Keratinocyte (primary cell): ENCODE results near the gene ICA1L. TPM values are rescaled to one million over a fixed set of nuclear protein-coding genes. Genes with fewer than 3 reads are reported as not detected.

ENCODE experiments used
- DNase-seq: peaks from one replicate; pipeline ENCODE4 v3.0.0-alpha.2; 2011; ENCODE audit warnings: low read depth, missing footprints, low spot score
- FAIRE-seq: peaks from 2 replicates; lab custom pipeline; 2011; peaks lifted over from hg19 to GRCh38; lab: Jason Lieb, UNC
- H2AFZ ChIP-seq: 2 replicates; pipeline ENCODE4 v1.6.0; 2012; ENCODE audit warnings: low read length, control low read depth, inconsistent platforms; ENCODE audit not compliant: control insufficient read depth
- H3K27ac ChIP-seq: 2 replicates; pipeline ENCODE4 v1.5.1; 2011; ENCODE audit warnings: low read length; ENCODE audit not compliant: control insufficient read depth, insufficient read depth
- H3K27me3 ChIP-seq: 3 replicates; pipeline ENCODE4 v1.6.0; 2011; ENCODE audit warnings: low read length; ENCODE audit not compliant: control insufficient read depth, insufficient read depth; ENCODE audit errors: extremely low read depth
- H3K36me3 ChIP-seq, 2 experiments: 2 replicates in 1 of 2; 3 replicates in 1 of 2; pipeline ENCODE4 v1.5.1; 2011; ENCODE audit warnings: low read length in 2 of 2, mild to moderate bottlenecking in 1 of 2; ENCODE audit not compliant: control insufficient read depth in 2 of 2, insufficient read depth in 2 of 2; ENCODE audit errors: extremely low read depth in 1 of 2
- H3K4me1 ChIP-seq: 3 replicates; pipeline ENCODE4 v1.5.1; 2011; ENCODE audit warnings: low read length; ENCODE audit not compliant: control insufficient read depth, insufficient read depth; ENCODE audit errors: extremely low read depth
- H3K4me2 ChIP-seq: 3 replicates; pipeline ENCODE4 v1.6.0; 2011; ENCODE audit warnings: low read depth, low read length; ENCODE audit not compliant: control insufficient read depth, insufficient read depth; ENCODE audit errors: extremely low read depth
- H3K4me3 ChIP-seq, 3 experiments: fragments of 200-600 bp in 1 of 3; sonication (generic) in 1 of 3; 2 replicates in 2 of 3; 3 replicates in 1 of 3; pipeline ENCODE4 v1.5.1; 2011 to 2016; ENCODE audit warnings: low read length in 3 of 3, mild to moderate bottlenecking in 3 of 3, control low read depth in 2 of 3, inconsistent platforms in 1 of 3, low read depth in 1 of 3, mixed read lengths in 1 of 3, mixed run types in 1 of 3, moderate library complexity in 1 of 3; ENCODE audit not compliant: control insufficient read depth in 2 of 3, insufficient read depth in 2 of 3; ENCODE audit errors: extremely low read depth in 1 of 3
- H3K79me2 ChIP-seq: 2 replicates; pipeline ENCODE4 v1.6.0; 2012; ENCODE audit warnings: low read length; ENCODE audit not compliant: control insufficient read depth, insufficient read depth
- H3K9ac ChIP-seq: 3 replicates; pipeline ENCODE4 v1.6.0; 2011; ENCODE audit warnings: low read length; ENCODE audit not compliant: control insufficient read depth, insufficient read depth; ENCODE audit errors: extremely low read depth
- H3K9me1 ChIP-seq: 3 replicates; pipeline ENCODE4 v1.6.0; 2011; ENCODE audit warnings: low read length; ENCODE audit not compliant: control insufficient read depth, insufficient read depth; ENCODE audit errors: extremely low read depth
- H3K9me3 ChIP-seq: 2 replicates; pipeline ENCODE4 v1.5.1; 2012; ENCODE audit warnings: low read depth, low read length; ENCODE audit not compliant: control insufficient read depth
- H4K20me1 ChIP-seq: 3 replicates; pipeline ENCODE4 v1.6.0; 2011; ENCODE audit warnings: low read length; ENCODE audit not compliant: control insufficient read depth, insufficient read depth; ENCODE audit errors: extremely low read depth
- EZH2 ChIP-seq: IDR thresholded peaks from one replicate; pipeline ENCODE4 v1.6.1; 2012; ENCODE audit warnings: inconsistent platforms, mild to moderate bottlenecking, low read length, moderate library complexity
- dilution Hi-C: fragments of 300-500 bp; cut with MboI; formaldehyde crosslinking; loops from one replicate; pipeline ENCODE4 v1.7.0; 2020; ENCODE audit warnings: low sequenced_read_pairs; ENCODE audit not compliant: extremely low pct_ligation_motif_present
- polyA plus RNA-seq, 5 experiments: library from polyadenylated mRNA; depleted of rRNA in 3 of 5; stranded (reverse) in 3 of 5; stranded (forward) in 1 of 5; unstranded in 1 of 5; fragments of >200 nt; gene quantifications; 1 replicate in 1 of 5; 2 replicates in 3 of 5; 3 replicates in 1 of 5; pipeline versions ENCODE4 v1.2.1 to v1.2.3, GENCODE V29; 2011 to 2012; ENCODE audit warnings: missing spikeins in 2 of 5, low read depth in 1 of 5, low replicate concordance in 1 of 5
- TF ChIP-seq, protein P1 (sequence below), 3 experiments: IDR thresholded peaks in 1 of 3; conservative IDR thresholded peaks in 1 of 3; optimal IDR thresholded peaks in 1 of 3; 2 replicates in 2 of 3; 3 replicates in 1 of 3; pipeline versions ENCODE3 to v1.5.1; 2011; ENCODE audit warnings: low read length in 3 of 3, mild to moderate bottlenecking in 3 of 3, moderate library complexity in 2 of 3, control low read depth in 1 of 3, inconsistent platforms in 1 of 3; ENCODE audit not compliant: insufficient read depth in 2 of 3; ENCODE audit errors: extremely low read depth in 1 of 3

Gene ICA1L
- polyA plus RNA-seq, 1 donor (not counting 4 experiments of a cell fraction or from before 2014, with no cell fraction given), result 2.2 TPM

DNA sequence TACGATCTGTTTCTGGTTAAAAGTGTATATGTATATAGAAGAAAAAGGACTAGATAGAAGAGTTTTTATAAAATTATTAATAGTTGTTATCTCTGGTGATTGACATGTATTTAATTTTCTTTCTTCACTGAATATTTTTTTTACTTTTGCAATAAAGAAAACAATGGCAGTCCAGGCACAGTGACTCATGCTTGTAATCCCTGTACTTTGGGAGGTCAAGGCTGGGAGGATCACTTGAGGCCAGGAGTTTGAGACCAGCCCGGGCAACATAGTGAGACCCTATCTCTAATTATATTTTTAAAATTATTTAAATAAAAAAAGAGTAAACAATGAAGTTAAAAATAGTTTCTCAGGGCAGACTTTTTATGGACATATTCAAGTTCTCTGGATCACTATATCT, 122.1 kb downstream of the ICA1L start:
- Histone ChIP-seq H3K27me3 (no peaks in the 10 kb centered on the region), H3K4me3 (no peak overlapping the region), H4K20me1 (no peaks in the 10 kb centered on the region), H3K27ac (no peak overlapping the region), H3K9me3 (no peaks in the 10 kb centered on the region), H3K4me2 (no peak overlapping the region), H3K9ac (no peak overlapping the region), H3K9me1 (no peaks in the 10 kb centered on the region), H2AFZ (no peak overlapping the region), H3K4me1 (no peaks in the 10 kb centered on the region), H3K36me3 (no peaks in the 10 kb centered on the region), H3K79me2 (no peaks in the 10 kb centered on the region)
- TF ChIP-seq EZH2, result no peak
- TF ChIP-seq, protein P1, sequence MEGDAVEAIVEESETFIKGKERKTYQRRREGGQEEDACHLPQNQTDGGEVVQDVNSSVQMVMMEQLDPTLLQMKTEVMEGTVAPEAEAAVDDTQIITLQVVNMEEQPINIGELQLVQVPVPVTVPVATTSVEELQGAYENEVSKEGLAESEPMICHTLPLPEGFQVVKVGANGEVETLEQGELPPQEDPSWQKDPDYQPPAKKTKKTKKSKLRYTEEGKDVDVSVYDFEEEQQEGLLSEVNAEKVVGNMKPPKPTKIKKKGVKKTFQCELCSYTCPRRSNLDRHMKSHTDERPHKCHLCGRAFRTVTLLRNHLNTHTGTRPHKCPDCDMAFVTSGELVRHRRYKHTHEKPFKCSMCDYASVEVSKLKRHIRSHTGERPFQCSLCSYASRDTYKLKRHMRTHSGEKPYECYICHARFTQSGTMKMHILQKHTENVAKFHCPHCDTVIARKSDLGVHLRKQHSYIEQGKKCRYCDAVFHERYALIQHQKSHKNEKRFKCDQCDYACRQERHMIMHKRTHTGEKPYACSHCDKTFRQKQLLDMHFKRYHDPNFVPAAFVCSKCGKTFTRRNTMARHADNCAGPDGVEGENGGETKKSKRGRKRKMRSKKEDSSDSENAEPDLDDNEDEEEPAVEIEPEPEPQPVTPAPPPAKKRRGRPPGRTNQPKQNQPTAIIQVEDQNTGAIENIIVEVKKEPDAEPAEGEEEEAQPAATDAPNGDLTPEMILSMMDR (optimal IDR thresholded peaks at IDR 0.05 in 1 of 3, IDR thresholded peaks at IDR 0.05 in 1 of 3, conservative IDR thresholded peaks at IDR 0.05 in 1 of 3; ENCODE audit: extremely low read depth in 1 of 3, insufficient read depth in 2 of 3, low read length in 3 of 3), result no peak
- dilution Hi-C loops, result no loop called here
- DNase-seq (no peak), FAIRE-seq (no peak)

DNA sequence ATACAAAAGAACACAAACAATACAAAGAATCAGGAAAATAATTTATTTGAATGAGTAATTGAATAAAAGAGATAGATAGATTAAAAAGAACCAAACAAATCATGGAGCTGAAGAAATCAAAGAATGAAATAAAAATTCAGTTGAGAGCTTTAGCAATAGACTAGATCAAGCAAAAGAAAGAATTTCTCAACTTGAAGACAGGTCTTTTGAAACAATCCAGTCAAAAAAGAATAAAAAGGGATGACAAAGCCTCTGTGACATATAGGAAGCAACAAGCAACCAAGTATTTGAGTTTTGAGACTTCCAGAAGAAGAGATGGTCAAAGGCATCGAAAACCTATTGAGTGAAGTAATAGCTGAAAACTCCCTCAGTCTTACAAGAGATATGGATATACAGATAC, 128.0 kb downstream of the ICA1L start:
- DNase-seq (no peak), FAIRE-seq (no peak)
- TF ChIP-seq, protein P1 (optimal IDR thresholded peaks at IDR 0.05 in 1 of 3, IDR thresholded peaks at IDR 0.05 in 1 of 3, conservative IDR thresholded peaks at IDR 0.05 in 1 of 3; ENCODE audit: extremely low read depth in 1 of 3, insufficient read depth in 2 of 3, low read length in 3 of 3), result no peak
- TF ChIP-seq EZH2, result no peak
- no peaks in the 10 kb centered on the region for H3K36me3 ChIP-seq
- H3K9me3 ChIP-seq, result no peaks in the 10 kb centered on the region
- no peak overlapping the region for H3K9ac ChIP-seq
- no peaks in the 10 kb centered on the region for H3K4me1 ChIP-seq
- no peak overlapping the region for H2AFZ ChIP-seq
- H3K9me1 ChIP-seq, result no peaks in the 10 kb centered on the region
- no peak overlapping the region for H3K4me3 ChIP-seq
- no peaks in the 10 kb centered on the region for H3K79me2 ChIP-seq
- no peak overlapping the region for H3K27ac ChIP-seq
- H4K20me1 ChIP-seq, result no peaks in the 10 kb centered on the region
- H3K4me2 ChIP-seq, result no peak overlapping the region
- no peaks in the 10 kb centered on the region for H3K27me3 ChIP-seq
- dilution Hi-C loops, result no loop called here
